ENCODE measurements around the gene CLEC2D. TPM values are rescaled to one million over a fixed set of nuclear protein-coding genes. Genes with fewer than 3 reads are reported as not detected.

The CLEC2D gene
- total and polyA plus RNA-seq, 12 donors: 0.75 to 12.4 (median 3.3) TPM

- intact Hi-C loops (cut with DNase I): loop anchor here (5.0 kb wide), 2 partner anchors 75 to 300 kb away; no protein-coding TSS in a partner anchor
- no peaks in the 10 kb centered on the region for H3K27me3 ChIP-seq
- H3K9me3 ChIP-seq (replicated peaks in 1 of 3): no peaks in the 10 kb centered on the region
- no peak overlapping the region for H3K4me3 ChIP-seq
- no peaks in the 10 kb centered on the region for H3K4me1 ChIP-seq (replicated peaks in 1 of 2)
- no peak overlapping the region for H3K27ac ChIP-seq
- no peaks in the 10 kb centered on the region for H3K36me3 ChIP-seq (replicated peaks in 1 of 2)
- TF ChIP-seq CTCF (IDR thresholded peaks at IDR 0.05) (no peak), POLR2A (IDR thresholded peaks at IDR 0.05) (no peak)
- WGBS, 4 donors: 95 to 98% (median 97%) methylated on average over 8 to 13 of the region's 13 CpGs
- DNase-seq: no peak
These were observed 36.7 kb upstream of the CLEC2D start for GRCh38 chr12:9632766-9633165.

GRCh38 chr12:9634177-9634803, 35.2 kb upstream of the CLEC2D start:
- no peaks in the 10 kb centered on the region for H3K9me3 ChIP-seq (replicated peaks in 1 of 3)
- no peaks in the 10 kb centered on the region for H3K4me1 ChIP-seq (replicated peaks in 1 of 2)
- peak in 6 of 7 donors; percentile 43 to 83 (median 64) for DNase-seq
- H3K27ac ChIP-seq: no peak overlapping the region
- intact Hi-C loops (cut with DNase I): loop anchor here (5.0 kb wide), 2 partner anchors 73 to 302 kb away; no protein-coding TSS in a partner anchor
- WGBS, 4 donors: 24 to 30% (median 26%) methylated on average over 2 of the region's 2 CpGs
- no peaks in the 10 kb centered on the region for H3K27me3 ChIP-seq
- TF ChIP-seq CTCF (IDR thresholded peaks at IDR 0.05) (peak; percentile 48 to 69 (median 66)), POLR2A (IDR thresholded peaks at IDR 0.05) (no peak)
- H3K4me3 ChIP-seq: no peak overlapping the region
- H3K36me3 ChIP-seq (replicated peaks in 1 of 2): no peaks in the 10 kb centered on the region

GRCh38 chr12:9634969-9635754, 34.4 kb upstream of the CLEC2D start:
- no peak overlapping the region for H3K4me3 ChIP-seq
- no peaks in the 10 kb centered on the region for H3K27me3 ChIP-seq
- intact Hi-C loops (cut with DNase I): loop anchor here (5.0 kb wide), 3 partner anchors 72 to 303 kb away; no protein-coding TSS in a partner anchor
- no peak overlapping the region for H3K27ac ChIP-seq
- DNase-seq: no peak
- no peaks in the 10 kb centered on the region for H3K9me3 ChIP-seq (replicated peaks in 1 of 3)
- no peaks in the 10 kb centered on the region for H3K4me1 ChIP-seq (replicated peaks in 1 of 2)
- no peaks in the 10 kb centered on the region for H3K36me3 ChIP-seq (replicated peaks in 1 of 2)
- WGBS, 4 donors: 62 to 79% (median 67%) methylated on average over 2 of the region's 2 CpGs
- TF ChIP-seq POLR2A (IDR thresholded peaks at IDR 0.05) (no peak), CTCF (IDR thresholded peaks at IDR 0.05) (no peak)

GRCh38 chr12:9636150-9636850, 33.2 kb upstream of the CLEC2D start:
- 82 to 85% (median 82%) methylated on average over 4 of the region's 4 CpGs for WGBS, 4 donors

More at GRCh38 chr12:9636150-9636850, 33.2 kb upstream of the CLEC2D start:
- TF ChIP-seq POLR2A (IDR thresholded peaks at IDR 0.05): no peak
- no peak for TF ChIP-seq CTCF (IDR thresholded peaks at IDR 0.05)
- H3K4me3 ChIP-seq: no peak overlapping the region
- intact Hi-C loops (cut with DNase I): loop anchor here in 1 of 2 donors (5.0 kb wide), 1 partner anchor 76 kb away; no protein-coding TSS in a partner anchor
- H3K27me3 ChIP-seq: no peaks in the 10 kb centered on the region
- no peaks in the 10 kb centered on the region for H3K4me1 ChIP-seq (replicated peaks in 1 of 2)
- no peaks in the 10 kb centered on the region for H3K9me3 ChIP-seq (replicated peaks in 1 of 3)
- no peak overlapping the region for H3K27ac ChIP-seq
- H3K36me3 ChIP-seq (replicated peaks in 1 of 2): no peaks in the 10 kb centered on the region
- DNase-seq: no peak

Data from adrenal gland (tissue), 12 donors.